Stimulated activated naive B cell treated with anti-CD40 and anti-IgM and Interleukin-4, amounts not matched to agents 10 μg/mL and 1 μg/mL and 100 μg/mL, for 72 hours (primary cell): ENCODE results near the gene KMT2E.
A peak's percentile ranks its signal among the peaks of the same experiment; 100 is the strongest.
"Not testable (repeated sequence)": the region's sequence is repeated elsewhere in the genome, so short reads cannot be mapped to it uniquely, and the experiment has no call there.

Source experiments
- ATAC-seq, 2 donors: fragments of 150-1000 bp; cut with Tn5 transposase; replicated peaks; 2 replicates each; pipeline ENCODE4 v1.10.0; 2021; ENCODE audit warnings: moderate library complexity in 1 of 2
- DNase-seq: peaks from one replicate; pipeline ENCODE4 v3.0.0; 2021
- H3K27ac Mint-ChIP-seq: one replicate; pipeline ENCODE4 v1.8.0; 2022; ENCODE audit warnings: mild to moderate bottlenecking, mixed read lengths
- H3K27me3 Mint-ChIP-seq, 2 donors: one replicate each; pipeline ENCODE4 v1.8.0; 2022; ENCODE audit warnings: mixed read lengths in 2 of 2
- H3K36me3 Mint-ChIP-seq, 2 donors: one replicate each; pipeline ENCODE4 v1.8.0; 2022; ENCODE audit warnings: mixed read lengths in 2 of 2, mild to moderate bottlenecking in 1 of 2
- H3K4me1 Mint-ChIP-seq, 2 donors: one replicate each; pipeline ENCODE4 v1.8.0; 2022; ENCODE audit warnings: mixed read lengths in 2 of 2, mild to moderate bottlenecking in 1 of 2
- H3K4me3 Mint-ChIP-seq, 2 donors: one replicate each; pipeline ENCODE4 v1.8.0; 2022; ENCODE audit warnings: mild to moderate bottlenecking in 2 of 2, mixed read lengths in 2 of 2, moderate library complexity in 1 of 2
- H3K9me3 Mint-ChIP-seq, 2 donors: one replicate each; pipeline ENCODE4 v1.8.0; 2022; ENCODE audit warnings: mixed read lengths in 2 of 2, mild to moderate bottlenecking in 1 of 2

Gene KMT2E

GRCh38 chr7:105013816-105014692 lies at the start of gene KMT2E:
TSS of gene KMT2E (plus strand) at chr7:105014205. CDS start at chr7:105040953, 26,748 bp downstream.
- DNase-seq (peak; percentile 89), ATAC-seq (peak; percentile 44 to 52)
- Mint-ChIP-seq H3K36me3 (peaks cover 48 to 59% of the 10 kb centered on the region in 2 donors), H3K9me3 (no peaks in the 10 kb centered on the region), H3K4me1 (peaks cover 16 to 33% of the 10 kb centered on the region in 2 donors), H3K27ac (peak within 1 kb of the TSS; percentile 100), H3K4me3 (peak within 1 kb of the TSS; percentile 95 to 98), H3K27me3 (no peaks in the 10 kb centered on the region)

GRCh38 chr7:104964626-104965236 lies 49.3 kb upstream of the KMT2E start:
- Mint-ChIP-seq H3K4me3 (no peak overlapping the region), H3K4me1 (peaks cover 32 to 44% of the 10 kb centered on the region in 2 donors), H3K36me3 (peaks cover 16 to 29% of the 10 kb centered on the region in 2 donors), H3K27ac (no peak overlapping the region), H3K27me3 (no peaks in the 10 kb centered on the region), H3K9me3 (no peaks in the 10 kb centered on the region)
- ATAC-seq (no peak), DNase-seq (no peak)

GRCh38 chr7:104966022-104966421 lies 48.0 kb upstream of the KMT2E start:
- peaks cover 28 to 38% of the 10 kb centered on the region in 2 donors for H3K4me1 Mint-ChIP-seq
- no peaks in the 10 kb centered on the region for H3K27me3 Mint-ChIP-seq
- no peaks in the 10 kb centered on the region for H3K9me3 Mint-ChIP-seq
- no peak overlapping the region for H3K4me3 Mint-ChIP-seq
- peaks cover 16 to 29% of the 10 kb centered on the region in 2 donors for H3K36me3 Mint-ChIP-seq
- no peak overlapping the region for H3K27ac Mint-ChIP-seq
- DNase-seq (no peak), ATAC-seq (no peak)

- peaks cover 16 to 30% of the 10 kb centered on the region in 2 donors for H3K36me3 Mint-ChIP-seq
- ATAC-seq (no peak), DNase-seq (no peak)
- no peaks in the 10 kb centered on the region for H3K27me3 Mint-ChIP-seq
- H3K4me1 Mint-ChIP-seq, result peaks cover 26 to 39% of the 10 kb centered on the region in 2 donors
- H3K9me3 Mint-ChIP-seq, result no peaks in the 10 kb centered on the region
- no peak overlapping the region for H3K4me3 Mint-ChIP-seq
- peak overlapping the region; percentile 22 for H3K27ac Mint-ChIP-seq
Measured at GRCh38 chr7:104967088-104967487, 46.9 kb upstream of the KMT2E start.

- DNase-seq (no peak), ATAC-seq (no peak)
- H3K27me3 Mint-ChIP-seq, result no peaks in the 10 kb centered on the region
- peaks cover 16 to 33% of the 10 kb centered on the region in 2 donors for H3K36me3 Mint-ChIP-seq
- no peak overlapping the region for H3K4me3 Mint-ChIP-seq
- H3K27ac Mint-ChIP-seq, result peak overlapping the region; percentile 9
- H3K4me1 Mint-ChIP-seq, result peaks cover 25 to 38% of the 10 kb centered on the region in 2 donors
- H3K9me3 Mint-ChIP-seq, result no peaks in the 10 kb centered on the region
Measured at GRCh38 chr7:104967595-104967994, 46.4 kb upstream of the KMT2E start.

GRCh38 chr7:104968648-104969047 lies 45.4 kb upstream of the KMT2E start:
- H3K36me3 Mint-ChIP-seq, result peaks cover 12 to 27% of the 10 kb centered on the region in 2 donors
- H3K27ac Mint-ChIP-seq, result no peak overlapping the region
- DNase-seq, result no peak

GRCh38 chr7:104969183-104969582 lies 44.8 kb upstream of the KMT2E start:
- Mint-ChIP-seq H3K4me3 (no peak overlapping the region), H3K9me3 (peaks cover under 1 to 1% of the 10 kb centered on the region in 2 donors), H3K36me3 (peaks cover 11 to 27% of the 10 kb centered on the region in 2 donors), H3K4me1 (peaks cover 20 to 36% of the 10 kb centered on the region in 2 donors), H3K27me3 (no peaks in the 10 kb centered on the region), H3K27ac (peak overlapping the region; percentile 59)
- ATAC-seq, result no peak
- no peak for DNase-seq

More at GRCh38 chr7:104968648-104969047, 45.4 kb upstream of the KMT2E start:
- no peaks in the 10 kb centered on the region for H3K27me3 Mint-ChIP-seq
- ATAC-seq, result no peak
- peaks cover 21 to 33% of the 10 kb centered on the region in 2 donors for H3K4me1 Mint-ChIP-seq
- no peak overlapping the region for H3K4me3 Mint-ChIP-seq
- no peaks in the 10 kb centered on the region for H3K9me3 Mint-ChIP-seq

GRCh38 chr7:104971290-104972071 lies 42.5 kb upstream of the KMT2E start:
- Mint-ChIP-seq H3K36me3 (peaks cover 10 to 25% of the 10 kb centered on the region in 2 donors), H3K4me1 (peaks cover 19 to 37% of the 10 kb centered on the region in 2 donors), H3K4me3 (no peak overlapping the region), H3K27me3 (no peaks in the 10 kb centered on the region), H3K27ac (no peak overlapping the region), H3K9me3 (peaks cover 2 to 3% of the 10 kb centered on the region in 2 donors)
- DNase-seq (no peak), ATAC-seq (no peak)

- DNase-seq (no peak), ATAC-seq (no peak)
- H3K9me3 Mint-ChIP-seq, result peaks cover 2 to 3% of the 10 kb centered on the region in 2 donors
- peaks cover 7 to 20% of the 10 kb centered on the region in 2 donors for H3K36me3 Mint-ChIP-seq
- H3K27me3 Mint-ChIP-seq, result no peaks in the 10 kb centered on the region
- H3K4me1 Mint-ChIP-seq, result peaks cover 23 to 42% of the 10 kb centered on the region in 2 donors
- H3K4me3 Mint-ChIP-seq, result no peak overlapping the region
- H3K27ac Mint-ChIP-seq, result no peak overlapping the region
Measured at GRCh38 chr7:104972500-104972899, 41.5 kb upstream of the KMT2E start.

- Mint-ChIP-seq H3K9me3 (peaks cover 2 to 3% of the 10 kb centered on the region in 2 donors), H3K27me3 (no peaks in the 10 kb centered on the region), H3K4me1 (peaks cover 21 to 39% of the 10 kb centered on the region in 2 donors), H3K27ac (peak overlapping the region; percentile 91), H3K36me3 (peaks cover 5 to 17% of the 10 kb centered on the region in 2 donors), H3K4me3 (no peak overlapping the region)
- DNase-seq, result no peak
- peak in 1 of 2 donors; percentile 17 for ATAC-seq
Measured at GRCh38 chr7:104973227-104973626, 40.8 kb upstream of the KMT2E start.

- Mint-ChIP-seq H3K9me3 (peaks cover 2 to 3% of the 10 kb centered on the region in 2 donors), H3K27me3 (no peaks in the 10 kb centered on the region), H3K36me3 (peaks cover 5 to 17% of the 10 kb centered on the region in 2 donors), H3K4me1 (peaks cover 22 to 40% of the 10 kb centered on the region in 2 donors), H3K27ac (peak overlapping the region; percentile 91), H3K4me3 (peak overlapping the region; percentile 14 to 48)
- peak; percentile 39 for DNase-seq
- ATAC-seq, result peak; percentile 73 to 90
Measured at GRCh38 chr7:104973909-104974415, 40.0 kb upstream of the KMT2E start.

- H3K9me3 Mint-ChIP-seq, H3K27me3 Mint-ChIP-seq, DNase-seq, H3K4me3 Mint-ChIP-seq, ATAC-seq: not testable (repeated sequence)
- Mint-ChIP-seq H3K27ac (peak overlapping the region; percentile 14), H3K36me3 (peaks cover 5 to 17% of the 10 kb centered on the region in 2 donors), H3K4me1 (peaks cover 30 to 54% of the 10 kb centered on the region in 2 donors)
Measured at GRCh38 chr7:104975553-104975952, 38.5 kb upstream of the KMT2E start.

- ATAC-seq (no peak), DNase-seq (no peak)
- no peak overlapping the region for H3K4me3 Mint-ChIP-seq
- peaks cover 2 to 3% of the 10 kb centered on the region in 2 donors for H3K9me3 Mint-ChIP-seq
- peaks cover 33 to 56% of the 10 kb centered on the region in 2 donors for H3K4me1 Mint-ChIP-seq
- peaks cover 5 to 16% of the 10 kb centered on the region in 2 donors for H3K36me3 Mint-ChIP-seq
- H3K27me3 Mint-ChIP-seq, result no peaks in the 10 kb centered on the region
- peak overlapping the region; percentile 72 for H3K27ac Mint-ChIP-seq
Measured at GRCh38 chr7:104976966-104977636, 36.9 kb upstream of the KMT2E start.
